Cardiac fibroblast (primary cell): ENCODE measurements around the gene CAPN9.

Experiments
- DNase-seq, 2 donors: peaks; one replicate each; pipeline versions ENCODE4 v3.0.0 to v3.0.0-alpha.2; 2010; ENCODE audit warnings: low read depth in 2 of 2
- H3K4me3 ChIP-seq, 2 donors: replicated peaks in 1 of 2; 1 replicate in 1 of 2; 2 replicates in 1 of 2; pipeline ENCODE4 v1.5.1; 2011; ENCODE audit warnings: low read depth in 2 of 2, low read length in 2 of 2, mild to moderate bottlenecking in 2 of 2, moderate library complexity in 1 of 2
- CTCF ChIP-seq: IDR thresholded peaks from one replicate; pipeline ENCODE4 v1.5.1; 2011; ENCODE audit warnings: low read depth, mild to moderate bottlenecking, low read length, inconsistent platforms

The CAPN9 gene

DNA sequence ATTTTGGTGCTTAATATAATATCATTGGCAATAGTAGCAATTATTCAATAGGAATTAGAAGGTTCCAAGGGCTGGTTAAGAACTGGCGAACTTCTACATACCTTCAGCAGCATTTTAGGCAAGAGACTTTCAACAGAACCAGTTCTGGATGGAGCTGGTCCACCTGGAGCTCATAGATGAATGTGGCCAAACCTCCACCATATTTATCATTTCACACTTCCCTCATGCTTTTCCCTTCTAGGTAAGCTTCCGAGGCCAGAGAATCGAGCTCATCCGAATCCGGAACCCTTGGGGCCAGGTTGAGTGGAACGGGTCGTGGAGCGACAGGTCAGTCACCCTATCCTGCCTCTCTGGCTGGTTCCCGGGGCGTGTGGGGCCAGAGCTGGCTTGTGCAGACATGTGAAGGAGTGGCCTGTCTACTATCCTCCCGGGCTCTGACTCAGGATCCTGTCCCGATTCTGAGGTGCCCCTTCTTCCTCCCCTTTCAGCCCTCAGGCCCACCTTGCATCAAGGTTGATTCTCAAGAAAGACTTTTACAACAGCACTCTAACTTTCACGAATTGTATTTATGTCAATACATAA lies 24.7 kb downstream of the CAPN9 start:
- no peak overlapping the region for H3K4me3 ChIP-seq
- DNase-seq = no peak
- no peak for TF ChIP-seq CTCF

DNA sequence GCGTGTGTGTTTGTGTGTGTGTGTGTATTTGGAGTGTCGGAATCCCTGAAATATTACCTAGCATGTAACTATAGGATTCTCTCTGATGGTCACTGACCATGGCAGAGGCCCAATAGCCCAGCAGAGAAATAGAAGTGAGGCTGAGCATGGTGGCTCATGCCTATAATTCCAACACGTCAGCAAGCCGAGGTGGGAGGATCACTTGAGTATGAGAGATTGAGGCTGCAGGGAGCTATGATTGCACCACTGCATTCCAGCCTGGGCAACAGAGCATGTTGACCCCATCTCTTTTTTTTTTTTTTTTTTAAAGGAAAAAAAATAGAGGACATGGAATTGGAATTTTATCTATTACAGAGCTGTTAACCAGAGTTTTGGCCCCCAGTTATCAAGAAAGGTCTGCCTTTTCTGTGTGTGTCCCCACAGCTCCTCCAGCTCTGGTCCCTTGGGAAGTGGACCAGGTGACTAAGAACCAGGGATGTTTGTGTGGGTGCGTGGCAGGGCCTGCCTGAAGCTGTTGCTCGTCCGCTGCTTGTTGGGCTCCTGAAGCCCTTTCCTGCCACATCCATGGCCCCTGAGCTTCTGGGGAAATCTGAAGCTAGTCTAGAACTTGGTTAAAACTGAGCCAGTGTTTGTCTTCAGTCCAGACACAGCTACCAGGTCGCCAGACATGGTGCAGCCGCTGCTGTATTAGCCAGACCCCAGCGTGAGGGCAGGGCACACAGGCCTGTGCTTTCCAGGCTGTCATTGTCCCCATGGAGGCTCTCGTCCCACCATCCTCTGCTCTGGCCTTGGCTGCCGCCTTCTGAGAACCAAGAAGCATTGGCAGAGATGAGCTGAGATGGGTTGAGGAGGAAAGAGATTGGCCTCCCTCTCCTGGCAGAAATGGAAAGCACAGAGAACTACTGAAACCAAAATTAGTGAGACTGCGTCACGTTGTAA lies 25.5 kb downstream of the CAPN9 start:
- H3K4me3 ChIP-seq = no peak overlapping the region
- TF ChIP-seq CTCF = peak; percentile 72
- DNase-seq = peak; percentile 74 to 78

- DNase-seq = no peak
- no peak overlapping the region for H3K4me3 ChIP-seq
- no peak for TF ChIP-seq CTCF
These were observed 26.3 kb downstream of the CAPN9 start for GRCh38 chr1:230773396-230774033.

DNA sequence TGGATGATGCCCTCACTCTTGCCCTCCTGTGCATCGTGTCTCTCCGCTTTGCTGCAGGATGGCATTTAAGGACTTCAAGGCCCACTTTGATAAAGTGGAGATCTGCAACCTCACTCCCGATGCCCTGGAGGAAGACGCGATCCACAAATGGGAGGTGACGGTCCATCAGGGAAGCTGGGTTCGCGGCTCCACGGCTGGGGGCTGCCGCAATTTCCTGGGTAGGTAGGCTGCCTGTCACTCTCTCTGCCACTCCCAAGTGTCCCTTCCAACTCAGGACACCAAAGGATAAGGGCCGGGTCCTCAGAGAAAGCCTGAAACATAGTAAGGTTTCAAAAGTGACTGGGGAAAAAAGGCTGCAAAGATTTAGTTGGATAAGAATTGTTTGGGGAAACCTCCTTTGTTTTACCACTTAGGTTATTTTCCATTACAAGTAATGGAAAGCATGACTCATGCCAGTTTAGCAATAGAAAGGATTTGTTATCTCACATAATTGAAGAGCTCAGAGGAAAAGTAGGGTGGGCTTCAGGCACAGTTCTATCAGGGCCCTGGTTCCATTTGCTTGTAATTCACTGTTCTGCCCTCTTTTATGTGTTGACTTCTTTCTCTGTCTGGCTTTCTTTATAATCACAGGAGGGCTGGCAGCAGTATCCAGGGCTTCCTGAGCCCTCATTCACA lies 31.9 kb downstream of the CAPN9 start:
- peak; percentile 27 to 45 for DNase-seq
- no peak overlapping the region for H3K4me3 ChIP-seq
- TF ChIP-seq CTCF = no peak

- no peak overlapping the region for H3K4me3 ChIP-seq
- no peak for TF ChIP-seq CTCF
- DNase-seq = no peak
These were observed 33.9 kb downstream of the CAPN9 start for GRCh38 chr1:230781131-230781530.

DNA sequence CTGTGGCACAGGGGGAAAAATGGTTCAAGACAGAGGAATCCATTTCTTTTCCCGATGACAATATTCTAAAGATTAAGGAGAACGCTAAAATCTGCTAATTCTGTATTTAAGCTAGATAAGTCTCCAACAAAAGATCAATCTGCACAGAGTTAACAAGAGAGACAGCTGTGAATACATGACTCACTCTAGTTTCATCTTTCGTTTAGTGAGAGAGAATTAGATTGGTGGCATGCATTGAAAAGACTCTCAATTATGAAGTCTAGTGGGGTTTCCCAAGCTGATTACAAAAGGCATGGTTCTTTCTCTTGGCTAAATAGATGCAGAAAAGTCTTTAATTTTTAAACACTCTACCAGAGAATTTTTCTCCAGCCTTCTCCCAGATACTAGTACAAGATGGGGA lies 34.4 kb downstream of the CAPN9 start:
- DNase-seq = no peak
- no peak overlapping the region for H3K4me3 ChIP-seq
- no peak for TF ChIP-seq CTCF
